NT2/D1 (cell line): ENCODE data around the gene ONECUT3.

Experiments used
- SUZ12 ChIP-seq: IDR thresholded peaks from 2 replicates; pipeline ENCODE4 v1.6.1; 2011; ENCODE audit not compliant: insufficient read length, insufficient read depth; ENCODE audit errors: extremely low read depth
- YY1 ChIP-seq: IDR thresholded peaks from 2 replicates; pipeline ENCODE4 v1.6.1; 2011; ENCODE audit not compliant: insufficient read length, insufficient read depth
- ZNF274 ChIP-seq: IDR thresholded peaks from 2 replicates; pipeline ENCODE4 v1.6.1; 2011; ENCODE audit warnings: mild to moderate bottlenecking, low read depth, low read length

DNA sequence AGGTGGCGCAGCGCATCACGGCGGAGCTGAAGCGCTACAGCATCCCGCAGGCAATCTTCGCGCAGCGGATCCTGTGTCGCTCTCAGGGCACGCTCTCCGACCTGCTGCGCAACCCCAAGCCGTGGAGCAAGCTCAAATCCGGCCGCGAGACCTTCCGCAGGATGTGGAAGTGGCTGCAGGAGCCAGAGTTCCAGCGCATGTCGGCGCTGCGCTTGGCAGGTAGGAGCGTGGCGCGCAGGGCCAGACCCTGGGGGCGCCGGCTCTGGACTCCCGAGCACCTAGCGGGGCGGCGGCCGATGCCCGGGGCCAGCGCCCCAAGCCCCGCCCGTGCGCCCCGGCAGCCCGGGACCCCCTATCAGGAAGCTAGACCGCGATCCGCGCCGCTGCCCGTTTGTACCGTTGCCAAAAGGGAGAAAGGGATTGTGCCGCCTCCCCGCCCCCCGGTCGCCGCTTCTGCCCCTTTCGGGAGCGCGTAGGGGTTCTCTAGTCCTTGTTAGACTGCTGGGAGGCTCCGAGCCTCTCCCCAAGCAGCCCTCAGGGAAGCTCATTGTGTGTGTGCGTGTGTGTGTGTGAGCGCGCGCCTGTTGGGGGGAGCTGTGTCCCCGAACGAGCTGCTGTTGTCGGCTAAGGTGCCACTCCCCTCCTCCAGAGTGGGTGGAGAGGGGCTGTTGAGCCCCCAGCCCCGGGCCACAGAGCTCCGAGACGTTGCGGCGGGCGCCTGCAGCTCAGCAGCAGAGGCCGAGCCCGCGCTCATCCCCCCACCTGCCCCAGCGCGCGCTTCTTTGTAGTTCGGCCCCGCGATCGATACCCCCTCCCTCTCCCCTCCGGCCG lies 1.5 kb downstream of the ONECUT3 start:
- peak; percentile 98 for TF ChIP-seq SUZ12
- no peak for TF ChIP-seq ZNF274
- TF ChIP-seq YY1, result no peak
